ENCODE data around the gene MAGEB17.
"Not testable (repeated sequence)": the region's sequence is repeated elsewhere in the genome, so short reads cannot be mapped to it uniquely, and the experiment has no call there.

Gene MAGEB17

DNA sequence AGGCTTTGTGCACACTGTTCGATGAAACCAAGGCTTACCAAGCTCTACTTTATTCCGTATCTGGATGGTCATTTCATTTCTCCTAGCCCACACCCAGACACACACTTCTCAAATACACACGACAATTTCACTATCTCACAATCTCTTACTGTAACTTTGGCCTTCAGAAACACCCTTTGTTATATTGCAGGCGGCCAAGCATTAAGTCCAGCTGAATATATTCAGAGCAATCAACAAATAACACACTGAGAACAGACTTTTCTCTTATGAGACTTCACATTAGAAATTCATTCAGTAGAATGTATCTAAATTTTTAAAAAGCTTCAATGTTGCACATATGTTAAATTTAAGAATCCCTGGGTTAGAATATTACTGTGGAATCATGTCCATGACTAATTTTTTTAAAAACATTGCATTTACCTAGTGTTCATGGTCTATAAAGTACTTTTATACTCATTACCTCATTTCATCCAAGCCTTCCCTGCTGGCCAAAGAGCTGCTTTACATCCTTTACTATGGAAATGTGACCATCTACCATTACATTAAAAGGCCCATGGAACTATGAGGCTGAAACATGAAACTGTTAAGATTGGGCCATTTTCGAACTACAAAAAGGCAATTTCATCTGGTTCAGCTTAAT, 10.5 kb upstream of the MAGEB17 start:
- no peak for DNase-seq

- no peak for DNase-seq
Measured at GRCh38 chrX:16160729-16161128, 6.6 kb upstream of the MAGEB17 start.

DNA sequence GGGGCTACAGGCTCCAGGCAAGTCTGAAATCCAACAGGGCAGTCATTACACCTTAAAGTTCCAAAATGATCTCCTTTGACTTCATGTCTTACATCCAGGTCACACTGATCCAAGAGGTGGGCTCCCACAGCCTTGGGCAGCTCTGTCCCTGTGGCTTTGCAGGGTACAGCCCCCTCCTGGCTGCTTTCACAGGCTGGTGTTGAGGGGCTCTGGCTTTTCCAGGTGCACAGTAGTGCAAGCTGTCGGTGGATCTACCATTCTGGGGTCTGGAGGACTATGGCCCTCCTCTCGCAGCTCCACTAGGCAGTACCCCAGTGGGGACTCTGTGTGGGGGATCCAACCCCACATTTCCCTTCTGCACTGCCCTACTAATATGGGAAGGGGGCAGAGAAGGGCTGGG, 6.1 kb upstream of the MAGEB17 start:
- not testable (repeated sequence) for DNase-seq

GRCh38 chrX:16162391-16162790, 4.9 kb upstream of the MAGEB17 start:
- DNase-seq = no peak

DNA sequence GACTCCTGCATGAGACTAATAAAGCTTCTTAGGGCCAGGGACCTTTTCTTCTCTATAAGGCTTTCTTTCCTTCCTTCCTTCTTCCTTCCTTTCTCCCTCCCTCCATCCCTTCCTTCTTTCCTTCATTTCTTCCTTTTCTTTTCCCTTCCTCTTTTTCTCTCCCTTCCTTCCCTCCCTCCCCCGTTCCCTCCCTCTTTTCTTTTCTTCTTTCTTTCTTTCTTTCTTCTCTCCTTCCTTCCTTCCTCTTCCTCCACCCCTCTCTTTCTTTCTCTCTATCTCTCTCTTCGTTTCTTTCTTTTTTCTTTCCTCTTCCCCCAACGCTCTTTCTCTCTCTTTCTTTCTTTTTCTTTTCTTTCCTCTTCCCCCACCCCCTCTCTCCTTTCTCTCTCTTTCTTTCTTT, 2.5 kb upstream of the MAGEB17 start:
- DNase-seq = no peak

- DNase-seq = no peak
Measured at GRCh38 chrX:16171039-16171438, 3.8 kb downstream of the MAGEB17 start.

- DNase-seq = no peak
Measured at GRCh38 chrX:16171944-16172343, 4.7 kb downstream of the MAGEB17 start.

GRCh38 chrX:16172391-16172790, 5.1 kb downstream of the MAGEB17 start:
- DNase-seq = no peak

DNA sequence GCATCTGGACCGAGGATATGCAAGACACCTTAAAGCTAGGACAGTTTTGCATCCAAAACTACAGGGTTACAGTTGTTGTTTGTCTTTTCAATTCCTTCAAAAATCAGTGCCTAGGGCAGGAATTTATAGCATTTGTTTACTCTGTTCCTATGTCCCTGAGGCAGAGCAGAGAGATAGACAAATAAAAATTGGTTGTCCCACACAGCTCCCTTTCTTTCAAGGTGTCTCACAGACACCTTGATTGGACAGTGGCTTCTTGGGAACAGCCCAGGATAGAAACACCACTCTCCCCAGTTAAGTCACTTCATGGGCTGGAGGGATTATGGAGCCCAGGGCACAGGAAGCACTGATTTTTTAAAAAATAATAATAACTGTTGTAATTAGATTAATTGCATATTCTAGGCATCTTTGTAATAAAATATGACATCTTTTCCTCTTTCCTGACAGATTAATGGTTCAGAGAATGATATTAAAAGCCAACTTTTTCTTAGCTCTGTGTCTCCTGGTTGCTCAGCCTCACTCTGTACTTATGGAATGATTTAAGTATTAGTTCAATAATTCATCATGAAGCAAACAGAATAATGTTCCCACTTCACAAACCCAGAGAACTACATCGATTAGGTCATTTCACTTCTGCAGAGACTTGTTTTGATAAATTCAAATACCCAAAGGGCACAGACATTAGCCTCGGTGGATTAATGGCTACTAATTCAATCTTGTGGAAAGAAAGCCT, 8.2 kb downstream of the MAGEB17 start:
- no peak for DNase-seq

GRCh38 chrX:16177260-16177659, 10.0 kb downstream of the MAGEB17 start:
- DNase-seq = no peak

DNA sequence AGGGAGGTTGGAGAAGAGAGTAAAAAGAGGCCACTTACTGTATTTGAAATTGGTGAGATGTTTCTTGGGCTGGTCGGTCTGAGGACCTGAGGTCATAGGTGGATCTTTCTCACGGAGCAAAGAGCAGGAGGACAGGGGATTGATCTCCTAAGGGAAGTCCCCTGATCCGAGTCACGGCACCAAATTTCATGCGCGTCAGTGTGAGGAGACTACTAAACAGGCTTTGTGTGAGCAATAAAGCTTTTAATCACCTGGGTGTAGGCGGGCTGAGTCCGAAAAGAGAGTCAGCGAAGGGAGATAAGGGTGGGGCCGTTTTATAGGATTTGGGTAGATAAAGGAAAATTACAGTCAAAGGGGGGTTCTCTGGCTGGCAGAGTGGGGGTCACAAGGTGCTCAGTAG, 16.6 kb downstream of the MAGEB17 start:
- not testable (repeated sequence) for DNase-seq

GRCh38 chrX:16185725-16186136, 18.4 kb downstream of the MAGEB17 start:
- no peak for DNase-seq

DNA sequence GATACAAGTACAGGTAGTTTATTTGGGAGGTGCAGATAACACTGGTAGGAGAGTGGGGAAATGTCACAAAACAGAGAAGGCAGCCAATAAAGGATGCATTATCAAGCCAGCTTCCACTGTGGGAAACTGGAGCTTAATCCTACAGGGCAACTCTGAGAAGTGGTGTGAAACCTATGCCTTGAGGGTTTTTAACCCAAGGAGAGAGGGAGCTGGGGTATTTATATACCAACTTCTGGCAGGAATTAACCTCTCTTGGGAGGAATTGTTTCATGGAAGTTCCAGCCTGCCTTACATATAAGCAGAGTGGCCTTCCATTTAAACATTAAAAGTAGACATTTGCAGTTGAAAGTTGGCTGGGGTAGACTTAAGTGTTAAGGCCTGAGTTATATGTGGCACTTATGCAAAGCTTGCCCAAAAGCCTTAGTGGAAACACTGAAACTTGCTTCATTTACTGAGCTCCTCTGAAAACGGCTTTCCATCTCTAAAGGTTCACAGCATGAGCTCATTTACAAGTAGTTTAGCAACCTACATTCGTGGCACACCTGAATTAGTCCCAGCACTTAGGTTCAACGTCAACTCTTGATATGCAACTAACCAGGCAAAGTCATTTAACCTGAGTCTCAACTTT, 19.2 kb downstream of the MAGEB17 start:
- no peak for DNase-seq

- DNase-seq = no peak
Measured at GRCh38 chrX:16187024-16187760, 19.9 kb downstream of the MAGEB17 start.

GRCh38 chrX:16188687-16189086, 21.4 kb downstream of the MAGEB17 start:
- no peak for DNase-seq

DNA sequence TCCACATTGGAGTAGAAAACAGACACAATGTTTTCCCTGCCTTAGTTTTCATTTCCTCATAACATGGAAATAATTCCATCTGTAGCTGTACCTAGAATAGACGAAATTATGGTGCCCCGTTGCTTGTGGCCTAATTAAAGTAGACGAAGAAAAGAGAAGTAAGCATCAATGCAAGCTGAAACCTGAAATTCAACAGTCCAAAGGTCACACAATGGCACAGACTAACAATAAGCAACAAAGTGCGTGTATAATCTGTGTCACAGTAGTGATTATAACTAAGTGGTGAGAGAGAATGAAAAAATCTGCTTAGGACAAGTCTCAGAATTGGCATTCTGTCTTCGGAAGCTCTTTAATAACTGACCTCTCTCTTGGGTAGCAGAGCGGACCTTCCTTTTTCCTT, 24.3 kb downstream of the MAGEB17 start:
- no peak for DNase-seq

DNA sequence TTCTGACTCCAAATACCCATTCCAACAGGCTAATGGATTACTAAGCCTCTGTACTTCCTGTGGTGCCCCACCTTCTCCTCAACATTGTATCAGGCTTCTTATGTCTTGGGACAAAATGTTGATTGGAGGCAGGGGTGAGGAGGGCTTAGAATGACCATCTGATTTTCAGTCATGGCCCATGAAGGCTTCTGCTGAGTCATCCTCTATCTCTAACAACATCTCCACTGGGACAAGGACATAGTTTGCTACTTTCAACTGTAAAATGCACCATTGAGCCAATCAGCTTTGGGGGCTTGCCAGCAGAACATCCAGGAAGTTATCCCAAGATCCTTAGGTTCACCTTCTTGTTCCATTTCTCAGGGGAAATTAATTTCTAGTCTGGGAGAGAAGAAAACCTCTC, 29.5 kb downstream of the MAGEB17 start:
- no peak for DNase-seq

DNA sequence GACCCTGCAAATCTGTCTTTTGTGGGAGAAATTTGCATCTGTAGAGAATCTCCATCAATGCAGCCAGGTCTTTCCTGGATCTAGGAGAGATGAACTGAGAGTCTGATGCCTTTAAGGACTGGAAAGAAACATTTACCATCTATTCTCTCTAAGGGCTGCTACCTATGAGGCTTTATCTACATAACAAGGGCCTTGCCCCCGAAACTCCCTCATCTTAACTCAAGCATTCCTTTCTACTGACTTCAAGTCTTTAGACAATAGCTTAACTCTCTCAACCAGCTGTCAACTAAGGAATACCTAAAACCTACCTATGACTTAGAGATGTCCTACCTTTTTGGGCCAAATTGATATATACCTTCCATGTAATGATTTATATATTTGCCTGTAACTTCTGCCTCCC, 32.1 kb downstream of the MAGEB17 start:
- no peak for DNase-seq

DNA sequence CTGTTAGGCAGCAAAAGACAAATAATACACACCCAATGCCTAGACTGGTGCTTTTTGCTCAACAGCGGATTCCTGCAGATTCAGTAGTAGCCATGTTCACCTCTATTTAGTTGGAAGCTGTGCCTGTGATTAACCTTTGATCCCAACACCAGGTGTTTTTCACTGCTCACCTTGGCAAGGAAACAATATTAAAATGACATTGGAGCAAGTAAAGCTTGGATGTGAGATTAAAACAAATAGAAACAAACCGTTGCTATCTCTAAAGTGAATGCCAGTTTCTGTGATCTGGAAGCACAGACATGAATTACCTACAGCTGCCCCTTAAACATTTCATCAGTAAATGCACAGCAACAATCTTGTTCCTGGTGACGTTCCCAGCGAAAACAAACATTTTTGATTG, 35.7 kb downstream of the MAGEB17 start:
- DNase-seq = no peak

DNA sequence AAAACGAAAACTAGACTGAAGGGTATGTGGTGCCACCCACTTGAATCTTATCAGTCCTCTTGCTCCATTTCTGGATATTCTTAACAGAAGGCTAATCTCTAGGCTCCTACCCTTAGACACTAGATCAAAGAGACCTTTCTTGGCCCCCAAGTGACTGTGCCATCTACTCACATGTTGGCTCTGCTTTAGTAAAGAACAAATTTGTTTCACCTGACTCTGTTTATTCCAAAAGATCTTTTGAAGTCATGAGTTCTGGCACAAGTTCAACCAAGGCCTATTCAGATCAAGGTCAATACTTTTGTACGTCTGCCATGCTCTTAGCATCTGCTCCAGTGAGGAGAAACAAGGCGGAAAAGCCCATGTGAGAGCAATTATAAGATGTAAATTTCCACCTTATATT, 37.3 kb downstream of the MAGEB17 start:
- DNase-seq = no peak

DNA sequence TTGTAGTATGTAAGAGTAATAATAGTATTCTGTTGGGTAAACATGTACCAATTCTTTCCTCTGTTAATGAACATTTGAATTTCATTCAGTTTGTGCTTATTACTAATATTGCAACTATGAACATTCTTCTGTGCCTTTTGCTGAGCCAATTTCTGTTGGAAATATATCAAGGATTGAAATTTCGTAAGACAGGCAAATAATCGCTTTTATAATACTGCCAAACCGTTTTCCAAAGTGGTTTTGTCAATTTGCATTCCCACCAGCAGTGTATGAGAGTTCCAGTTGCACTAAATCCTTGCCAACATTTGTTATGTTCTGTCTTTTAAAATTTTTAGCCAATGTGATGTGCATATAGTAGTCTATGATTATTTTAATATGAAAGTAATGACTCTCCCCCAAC, 38.6 kb downstream of the MAGEB17 start:
- DNase-seq = no peak

GRCh38 chrX:16207634-16208033, 40.4 kb downstream of the MAGEB17 start:
- DNase-seq = no peak

DNA sequence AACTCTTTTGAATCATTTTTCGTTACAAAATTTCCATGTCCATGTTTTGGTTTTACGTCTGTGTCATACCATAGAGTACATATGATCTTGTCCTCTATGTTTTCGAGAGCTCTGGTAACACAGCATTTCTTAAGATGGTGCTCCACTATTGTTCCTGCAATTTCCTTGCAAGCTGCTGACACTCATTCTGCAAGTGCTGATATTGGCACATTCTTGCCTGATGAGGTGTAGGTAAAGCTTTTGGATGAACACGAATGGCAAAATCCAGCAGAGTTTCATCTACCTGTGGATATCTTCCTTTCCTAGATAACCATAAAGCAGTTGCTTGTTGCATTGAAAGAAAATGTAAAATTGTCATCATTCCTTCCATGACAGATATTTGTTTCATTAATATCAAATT, 41.3 kb downstream of the MAGEB17 start:
- no peak for DNase-seq

- DNase-seq = no peak
Measured at GRCh38 chrX:16210061-16210460, 42.8 kb downstream of the MAGEB17 start.

Measured in activated CD8-positive, alpha-beta memory T cell treated with anti-CD3 and anti-CD28 coated beads, Interleukin-2, amount 50 U/mL, for 4 hours (primary cell).